ENCODE results near the gene TLNRD1.

DNA sequence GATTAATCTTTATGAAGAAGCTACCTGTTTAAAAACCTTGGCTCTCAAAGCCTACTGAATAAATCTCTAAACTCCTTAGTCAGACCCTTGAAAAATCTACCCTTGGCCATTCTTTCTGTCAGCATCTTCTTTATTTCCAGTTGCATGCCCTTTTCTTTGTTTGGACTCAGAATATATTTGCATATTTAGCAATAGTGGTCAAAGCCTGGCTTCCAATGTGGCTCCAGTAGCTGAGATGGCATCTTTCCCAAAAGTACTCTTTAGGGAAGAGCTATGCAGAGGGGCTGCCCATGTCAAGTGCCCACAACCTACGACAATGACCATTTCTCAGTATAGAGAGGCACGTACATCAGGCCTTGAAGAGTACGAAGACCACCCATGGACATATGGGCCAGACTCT, 47.2 kb downstream of the TLNRD1 start:
- TF ChIP-seq, protein P1, sequence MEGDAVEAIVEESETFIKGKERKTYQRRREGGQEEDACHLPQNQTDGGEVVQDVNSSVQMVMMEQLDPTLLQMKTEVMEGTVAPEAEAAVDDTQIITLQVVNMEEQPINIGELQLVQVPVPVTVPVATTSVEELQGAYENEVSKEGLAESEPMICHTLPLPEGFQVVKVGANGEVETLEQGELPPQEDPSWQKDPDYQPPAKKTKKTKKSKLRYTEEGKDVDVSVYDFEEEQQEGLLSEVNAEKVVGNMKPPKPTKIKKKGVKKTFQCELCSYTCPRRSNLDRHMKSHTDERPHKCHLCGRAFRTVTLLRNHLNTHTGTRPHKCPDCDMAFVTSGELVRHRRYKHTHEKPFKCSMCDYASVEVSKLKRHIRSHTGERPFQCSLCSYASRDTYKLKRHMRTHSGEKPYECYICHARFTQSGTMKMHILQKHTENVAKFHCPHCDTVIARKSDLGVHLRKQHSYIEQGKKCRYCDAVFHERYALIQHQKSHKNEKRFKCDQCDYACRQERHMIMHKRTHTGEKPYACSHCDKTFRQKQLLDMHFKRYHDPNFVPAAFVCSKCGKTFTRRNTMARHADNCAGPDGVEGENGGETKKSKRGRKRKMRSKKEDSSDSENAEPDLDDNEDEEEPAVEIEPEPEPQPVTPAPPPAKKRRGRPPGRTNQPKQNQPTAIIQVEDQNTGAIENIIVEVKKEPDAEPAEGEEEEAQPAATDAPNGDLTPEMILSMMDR (IDR thresholded peaks at IDR 0.05; ENCODE audit: insufficient read depth, low read length, poor library complexity, severe bottlenecking) = no peak
- TF ChIP-seq EZH2phosphoT487 (conservative IDR thresholded peaks at IDR 0.05; ENCODE audit: low read length) = no peak
